NOMO-1 treated with DMSO at 0.1 percent for 48 hours (cell line): Measurements from ENCODE around the gene CACNA2D1.
A peak's percentile ranks its signal among the peaks of the same experiment; 100 is the strongest.

Source experiments
- DNase-seq: peaks from one replicate; lab custom pipeline; 2025; ENCODE audit not compliant: unreplicated experiment; lab: John Stamatoyannopoulos, UW

Gene CACNA2D1

GRCh38 chr7:82289152-82289535, 154.4 kb downstream of the CACNA2D1 start:
- no peak for DNase-seq

- DNase-seq, result no peak
Observed at GRCh38 chr7:82286798-82287140, 156.8 kb downstream of the CACNA2D1 start.

- DNase-seq, result no peak
Observed at GRCh38 chr7:82286096-82286797, 157.3 kb downstream of the CACNA2D1 start.

GRCh38 chr7:82284936-82285519, 158.5 kb downstream of the CACNA2D1 start:
- DNase-seq, result no peak

GRCh38 chr7:82275342-82275741, 168.2 kb downstream of the CACNA2D1 start:
- DNase-seq, result no peak

GRCh38 chr7:82274681-82275080, 168.9 kb downstream of the CACNA2D1 start:
- no peak for DNase-seq

GRCh38 chr7:82273886-82274285, 169.7 kb downstream of the CACNA2D1 start:
- no peak for DNase-seq

GRCh38 chr7:82270870-82271269, 172.7 kb downstream of the CACNA2D1 start:
- DNase-seq, result no peak

GRCh38 chr7:82268632-82269031, 174.9 kb downstream of the CACNA2D1 start:
- no peak for DNase-seq

GRCh38 chr7:82266081-82266480, 177.5 kb downstream of the CACNA2D1 start:
- DNase-seq, result no peak

- DNase-seq, result no peak
Observed at GRCh38 chr7:82264783-82265305, 178.7 kb downstream of the CACNA2D1 start.

- DNase-seq, result no peak
Observed at GRCh38 chr7:82263920-82264782, 179.4 kb downstream of the CACNA2D1 start.

- DNase-seq, result no peak
Observed at GRCh38 chr7:82258181-82258580, 185.4 kb downstream of the CACNA2D1 start.

GRCh38 chr7:82257118-82257695, 186.4 kb downstream of the CACNA2D1 start:
- DNase-seq, result no peak

GRCh38 chr7:82255706-82256105, 187.9 kb downstream of the CACNA2D1 start:
- no peak for DNase-seq

GRCh38 chr7:82250598-82250997, 193.0 kb downstream of the CACNA2D1 start:
- no peak for DNase-seq

- DNase-seq, result no peak
Observed at GRCh38 chr7:82249979-82250378, 193.6 kb downstream of the CACNA2D1 start.

GRCh38 chr7:82247814-82248433, 195.7 kb downstream of the CACNA2D1 start:
- peak; percentile 67 for DNase-seq

- no peak for DNase-seq
Observed at GRCh38 chr7:82244947-82245517, 198.5 kb downstream of the CACNA2D1 start.

GRCh38 chr7:82241356-82241755, 202.2 kb downstream of the CACNA2D1 start:
- no peak for DNase-seq

- DNase-seq, result no peak
Observed at GRCh38 chr7:82235713-82236112, 207.9 kb downstream of the CACNA2D1 start.
